ENCODE data around the gene MGLL.

GRCh38 chr3:127720985-127721935 lies 101.1 kb downstream of the MGLL start:
- TF ChIP-seq, protein P1, sequence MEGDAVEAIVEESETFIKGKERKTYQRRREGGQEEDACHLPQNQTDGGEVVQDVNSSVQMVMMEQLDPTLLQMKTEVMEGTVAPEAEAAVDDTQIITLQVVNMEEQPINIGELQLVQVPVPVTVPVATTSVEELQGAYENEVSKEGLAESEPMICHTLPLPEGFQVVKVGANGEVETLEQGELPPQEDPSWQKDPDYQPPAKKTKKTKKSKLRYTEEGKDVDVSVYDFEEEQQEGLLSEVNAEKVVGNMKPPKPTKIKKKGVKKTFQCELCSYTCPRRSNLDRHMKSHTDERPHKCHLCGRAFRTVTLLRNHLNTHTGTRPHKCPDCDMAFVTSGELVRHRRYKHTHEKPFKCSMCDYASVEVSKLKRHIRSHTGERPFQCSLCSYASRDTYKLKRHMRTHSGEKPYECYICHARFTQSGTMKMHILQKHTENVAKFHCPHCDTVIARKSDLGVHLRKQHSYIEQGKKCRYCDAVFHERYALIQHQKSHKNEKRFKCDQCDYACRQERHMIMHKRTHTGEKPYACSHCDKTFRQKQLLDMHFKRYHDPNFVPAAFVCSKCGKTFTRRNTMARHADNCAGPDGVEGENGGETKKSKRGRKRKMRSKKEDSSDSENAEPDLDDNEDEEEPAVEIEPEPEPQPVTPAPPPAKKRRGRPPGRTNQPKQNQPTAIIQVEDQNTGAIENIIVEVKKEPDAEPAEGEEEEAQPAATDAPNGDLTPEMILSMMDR (IDR thresholded peaks at IDR 0.05), result no peak
- no peak for TF ChIP-seq EZH2 (IDR thresholded peaks at IDR 0.05; ENCODE audit: borderline replicate concordance, insufficient read depth, low read depth, low read length, poor library complexity, severe bottlenecking)
